HG02588 (cell line): Measurements from ENCODE around the gene SLC51B.

ENCODE experiments used
- ATAC-seq: cut with Tn5 transposase; IDR thresholded peaks from one replicate; pipeline ENCODE4 v1.9.1; 2021; ENCODE audit warnings: mild to moderate bottlenecking, moderate library complexity; ENCODE audit not compliant: unreplicated experiment

SLC51B gene

DNA sequence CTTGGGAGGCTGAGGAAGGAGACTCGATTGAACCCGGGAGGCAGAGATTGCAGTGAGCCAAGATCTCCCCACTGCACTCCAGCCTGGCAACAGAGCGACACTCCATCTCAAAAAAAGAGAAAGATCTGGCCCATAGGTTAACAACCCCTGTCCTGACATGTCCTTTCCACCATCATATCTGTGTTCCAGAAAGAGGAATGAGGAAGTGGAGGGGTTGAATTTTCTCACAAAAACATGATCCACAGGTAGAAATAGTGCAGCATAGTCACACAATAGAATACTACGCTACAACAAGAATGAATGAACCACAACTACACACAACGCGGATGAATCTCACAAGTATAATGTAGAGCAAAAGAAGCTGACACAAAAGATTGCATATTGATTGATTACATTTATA is 4.7 kb upstream of the SLC51B start:
- ATAC-seq: no peak

DNA sequence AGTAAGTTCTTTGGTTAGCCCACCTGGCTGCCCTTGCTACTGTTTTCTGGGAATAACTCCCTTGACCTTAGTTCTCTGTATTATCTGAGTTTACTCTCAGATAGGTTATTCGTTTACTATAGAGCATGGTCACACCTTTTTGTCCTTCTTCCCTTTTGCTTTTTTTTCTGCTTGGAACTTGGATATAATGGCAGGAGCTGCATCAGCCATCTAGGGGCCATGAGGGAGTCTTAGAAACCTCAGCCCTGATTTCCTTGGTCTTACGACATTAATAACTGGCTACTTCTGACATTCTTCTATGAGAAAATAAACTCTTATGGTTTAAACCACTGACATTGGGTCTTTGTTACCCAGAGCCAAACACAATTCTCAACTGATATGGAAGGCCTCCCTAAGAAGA is 3.4 kb upstream of the SLC51B start:
- ATAC-seq: no peak

DNA sequence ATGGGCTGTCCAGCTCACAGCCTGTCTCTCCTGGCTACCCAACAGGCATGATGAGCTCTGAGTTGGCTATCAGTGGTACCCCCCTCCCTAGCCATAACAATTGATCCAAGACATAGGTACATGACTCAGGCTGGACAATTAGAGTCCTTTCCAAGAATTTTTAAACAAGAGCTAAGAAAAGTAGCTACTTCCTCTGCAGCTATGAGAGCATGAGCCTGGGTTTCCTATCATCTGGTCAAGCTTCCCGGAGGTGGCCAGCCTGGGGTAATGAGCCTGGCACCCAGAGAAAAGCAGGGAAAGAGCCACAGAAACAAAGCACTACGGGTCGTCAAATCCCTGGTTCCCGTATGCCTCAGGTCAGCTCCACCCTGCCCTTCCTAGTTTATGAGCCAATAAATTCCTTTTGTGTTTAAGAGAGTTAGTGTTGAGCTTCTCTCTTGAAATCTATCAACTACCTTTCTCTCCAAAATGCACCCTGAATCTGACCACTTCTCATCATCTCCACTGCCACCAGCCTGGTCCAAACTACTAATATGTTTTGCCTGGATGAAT is 2.3 kb upstream of the SLC51B start:
- ATAC-seq: no peak

- peak; percentile 51 for ATAC-seq
These were observed 969 bp upstream of the SLC51B start for GRCh38 chr15:65044218-65044617.

DNA sequence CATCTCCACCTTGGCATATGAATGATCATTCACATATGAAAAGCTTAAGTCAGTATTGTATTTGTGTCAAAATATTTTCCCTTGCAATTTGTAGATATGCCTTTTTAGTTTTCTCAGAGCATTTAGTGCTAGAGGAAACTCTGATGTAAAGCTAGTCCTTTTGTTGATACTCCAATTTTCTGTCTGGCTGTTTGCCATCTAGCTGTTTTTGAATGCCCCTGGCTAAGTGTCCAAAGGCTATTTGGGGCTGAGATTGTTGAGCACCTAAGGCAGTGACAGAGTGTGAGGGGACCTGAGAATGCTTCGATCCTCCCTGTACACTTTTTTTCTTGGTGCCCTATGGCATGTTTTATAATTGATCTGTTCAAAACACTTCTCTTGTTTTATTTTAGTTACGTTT is 3.1 kb downstream of the SLC51B start:
- ATAC-seq: no peak

DNA sequence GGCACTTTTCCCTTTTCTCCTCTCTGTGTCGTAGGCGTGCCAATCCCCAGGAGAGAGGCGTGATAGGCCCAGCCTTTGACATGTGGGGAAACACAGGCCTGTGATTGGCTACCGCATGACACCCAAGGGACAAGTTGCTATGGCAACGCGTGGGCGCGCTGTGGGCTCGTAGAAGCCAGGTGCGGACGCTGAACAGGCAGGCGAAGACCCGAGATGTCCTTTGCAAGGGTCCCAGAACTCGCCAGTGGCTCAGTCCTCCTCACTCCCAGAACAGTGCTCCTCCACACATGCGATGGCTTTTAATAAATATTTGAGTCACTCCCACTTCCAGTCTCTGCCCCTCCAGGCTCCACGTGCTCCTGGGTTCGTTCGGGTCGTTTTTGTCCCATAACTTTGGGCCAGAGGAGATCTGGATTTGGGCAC is 4.2 kb downstream of the SLC51B start:
- ATAC-seq: peak; percentile 85

GRCh38 chr15:65050270-65050669 is 5.1 kb downstream of the SLC51B start:
- ATAC-seq: no peak

- no peak for ATAC-seq
These were observed 6.1 kb downstream of the SLC51B start for GRCh38 chr15:65051266-65051665.

- no peak for ATAC-seq
These were observed 7.8 kb downstream of the SLC51B start for GRCh38 chr15:65052956-65053355.

- no peak for ATAC-seq
These were observed 9.4 kb downstream of the SLC51B start for GRCh38 chr15:65054333-65055200.

- ATAC-seq: no peak
These were observed 10.1 kb downstream of the SLC51B start for GRCh38 chr15:65055201-65055870.

GRCh38 chr15:65056106-65056505 is 10.9 kb downstream of the SLC51B start:
- ATAC-seq: no peak

- ATAC-seq: no peak
These were observed 11.8 kb downstream of the SLC51B start for GRCh38 chr15:65056868-65057548.

DNA sequence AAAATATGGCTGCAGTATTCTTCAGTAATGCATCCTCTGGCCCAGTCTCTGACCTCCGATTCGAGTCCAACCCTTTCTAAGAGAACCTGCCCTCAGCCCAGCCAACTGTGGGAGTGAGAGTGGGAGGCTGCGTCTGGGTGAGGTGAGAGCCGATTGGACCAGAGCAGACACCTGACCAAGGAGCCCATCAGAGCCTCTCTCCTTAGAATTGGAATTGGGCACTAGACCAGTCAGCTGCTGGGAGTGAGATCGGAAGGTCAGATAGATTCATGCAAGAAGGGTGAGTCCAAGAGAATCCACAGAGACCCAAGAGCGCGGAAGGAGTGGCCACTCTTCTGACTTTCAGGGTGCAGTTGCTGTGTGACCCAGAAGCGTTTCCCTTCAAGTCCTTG is 12.4 kb downstream of the SLC51B start:
- no peak for ATAC-seq

DNA sequence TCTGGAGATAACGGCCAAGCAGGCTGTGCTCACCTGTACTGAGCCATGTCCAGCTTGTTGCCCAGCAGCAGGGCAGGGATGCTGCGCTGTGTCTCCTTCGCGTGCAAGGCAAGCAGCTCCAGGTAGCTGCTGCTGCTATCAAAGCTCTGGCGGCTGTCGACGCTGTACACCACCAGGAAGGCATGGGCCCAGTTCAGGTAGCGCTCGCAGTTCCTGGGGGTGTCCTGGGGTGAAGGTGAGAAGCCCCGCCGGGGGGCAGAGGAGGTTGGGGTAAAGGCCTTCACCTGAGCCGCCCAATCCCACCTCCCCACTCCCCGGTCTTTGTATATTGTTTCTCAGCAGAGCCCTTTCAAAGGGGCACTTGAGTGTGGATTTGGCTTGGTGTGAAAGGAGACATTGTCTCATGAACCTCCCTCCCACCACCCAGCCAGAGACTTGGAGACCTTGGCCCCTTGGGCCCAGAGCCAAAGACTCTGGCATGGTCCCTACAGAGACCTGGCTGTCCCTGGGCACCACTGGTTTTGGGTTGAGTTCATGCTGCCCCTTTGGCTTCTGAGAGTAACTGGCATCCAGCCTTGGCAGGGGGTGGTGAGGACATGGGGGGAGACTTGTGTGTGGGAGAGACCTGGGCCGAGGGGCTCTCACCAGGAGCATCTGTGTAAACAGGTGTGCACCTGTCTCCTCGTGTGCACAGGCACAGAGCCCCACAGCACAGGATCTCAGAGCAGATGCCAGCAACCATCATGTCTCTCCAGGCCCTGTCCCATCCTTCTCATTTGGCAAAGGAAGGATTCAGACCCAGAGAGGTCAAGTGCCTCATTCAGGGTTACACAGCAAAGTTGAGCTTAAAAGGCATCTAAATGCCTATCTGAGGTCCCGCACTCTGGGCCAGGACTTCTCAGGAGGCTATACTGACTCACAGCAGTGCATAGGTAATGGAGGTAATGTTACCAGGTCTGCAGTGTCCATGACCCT is 13.5 kb downstream of the SLC51B start:
- ATAC-seq: no peak

DNA sequence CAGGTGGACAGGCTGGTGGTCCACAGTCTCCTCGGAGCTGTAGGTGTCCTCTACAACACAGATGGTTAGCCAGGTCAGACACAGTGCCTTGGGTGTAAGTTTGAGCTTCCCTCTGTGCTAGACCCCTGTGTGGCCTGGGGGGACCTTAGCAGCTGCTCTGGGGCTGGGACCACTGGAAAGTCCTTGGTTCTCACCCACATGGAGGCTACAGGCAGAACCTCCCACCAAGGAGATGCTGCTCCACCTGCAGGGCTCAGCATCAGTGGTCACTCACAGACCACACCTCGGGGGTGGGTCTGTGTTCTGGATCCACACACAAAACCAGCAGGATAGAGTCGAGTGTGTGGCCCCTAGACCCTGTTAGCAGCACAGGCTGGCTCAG is 14.2 kb downstream of the SLC51B start:
- ATAC-seq: no peak

GRCh38 chr15:65059931-65060596 is 14.9 kb downstream of the SLC51B start:
- ATAC-seq: no peak

DNA sequence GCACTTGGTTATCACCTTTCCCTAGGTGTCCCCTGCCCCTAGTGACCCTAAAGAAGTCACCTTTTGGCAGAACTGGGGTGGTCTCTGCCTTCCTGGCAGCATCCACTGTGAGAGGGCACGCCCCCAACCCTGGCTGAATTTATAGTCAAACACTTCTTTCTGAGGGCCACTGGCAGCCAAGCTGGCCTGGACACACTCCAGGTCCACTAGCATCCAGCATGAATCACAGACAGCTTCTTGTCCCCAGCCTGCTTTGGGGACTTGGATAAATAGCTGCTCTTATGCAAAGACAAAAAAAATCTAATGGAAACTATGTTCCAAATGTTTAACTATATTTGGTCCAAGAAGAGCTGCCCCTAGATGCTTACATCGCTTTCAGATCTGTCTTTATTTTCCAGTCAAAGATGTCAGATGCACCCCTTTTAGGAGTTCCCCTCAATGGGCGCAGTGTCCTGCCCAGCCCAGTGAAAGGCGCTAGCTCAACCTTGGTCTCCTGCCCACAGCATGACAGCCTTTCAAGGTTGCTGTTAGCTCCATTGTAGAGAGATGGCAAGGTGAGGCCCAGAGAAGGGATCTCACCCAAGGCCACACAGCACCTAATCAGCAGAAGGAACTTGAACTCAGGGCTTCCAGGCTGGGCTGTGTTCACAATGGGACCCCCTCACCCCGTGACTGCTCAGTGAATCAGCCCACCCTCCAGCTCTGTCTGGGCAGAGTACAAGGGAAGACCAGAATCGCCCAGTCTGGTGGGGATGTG is 15.6 kb downstream of the SLC51B start:
- ATAC-seq: no peak

- no peak for ATAC-seq
These were observed 16.9 kb downstream of the SLC51B start for GRCh38 chr15:65062061-65062460.
